Choroid plexus epithelial cell (primary cell): ENCODE results near the gene CDK5RAP2.

ENCODE experiments used
- DNase-seq: peaks from one replicate; pipeline ENCODE4 v3.0.0-alpha.2; 2010; ENCODE audit warnings: low read depth
- H3K4me3 ChIP-seq: 2 replicates; pipeline ENCODE4 v1.5.1; 2011; ENCODE audit warnings: low read depth, mild to moderate bottlenecking, control low read depth, low read length, moderate library complexity
- CTCF ChIP-seq: conservative IDR thresholded peaks from 2 replicates; pipeline ENCODE4 v1.5.1; 2011; ENCODE audit warnings: low read depth, mild to moderate bottlenecking, control low read depth, inconsistent platforms, low read length, moderate library complexity

Gene CDK5RAP2

DNA sequence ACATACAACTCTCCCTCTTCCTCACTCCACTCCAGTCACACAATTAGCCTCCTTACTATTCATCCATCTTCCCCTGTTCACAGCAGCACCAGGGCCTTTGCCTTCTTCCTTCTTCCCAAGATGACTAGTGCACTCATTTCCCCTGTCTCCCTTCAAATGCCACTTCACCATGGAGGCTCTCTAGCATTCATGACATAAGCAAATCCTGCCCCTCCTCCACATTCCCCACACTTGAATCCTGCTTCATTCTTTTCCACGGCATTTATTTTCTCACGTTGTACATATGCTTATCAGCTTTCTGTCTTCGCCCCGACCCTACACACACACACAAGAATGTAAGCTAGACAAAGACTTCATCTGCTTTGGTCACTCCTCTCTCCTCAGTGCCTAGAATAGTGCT lies 133.3 kb downstream of the CDK5RAP2 start:
- no peak overlapping the region for H3K4me3 ChIP-seq
- peak; percentile 33 for DNase-seq
- no peak for TF ChIP-seq CTCF

DNA sequence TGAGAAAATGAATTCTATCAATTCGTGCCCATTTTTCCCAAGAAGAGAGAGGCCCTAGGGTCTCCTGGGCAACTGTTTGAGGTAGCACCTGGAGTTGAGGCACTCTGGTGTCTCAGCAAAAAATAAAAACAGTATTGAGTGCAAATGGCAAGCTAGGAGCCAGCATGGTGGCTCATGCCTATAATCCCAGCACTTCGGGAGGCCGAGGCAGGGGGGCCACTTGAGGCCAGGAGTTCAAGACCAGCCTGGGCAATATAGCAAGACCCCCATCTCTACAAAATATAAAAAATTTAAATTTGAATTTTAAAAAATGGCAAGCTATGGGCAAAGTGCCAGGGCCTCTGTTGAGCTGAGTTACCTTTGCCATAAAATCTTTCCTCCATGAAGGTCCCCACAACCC lies 136.0 kb downstream of the CDK5RAP2 start:
- H3K4me3 ChIP-seq: no peak overlapping the region
- no peak for TF ChIP-seq CTCF
- no peak for DNase-seq

GRCh38 chr9:120443489-120443888 lies 136.5 kb downstream of the CDK5RAP2 start:
- peak; percentile 97 for DNase-seq
- H3K4me3 ChIP-seq: no peak overlapping the region
- TF ChIP-seq CTCF: no peak

GRCh38 chr9:120442308-120442995 lies 137.5 kb downstream of the CDK5RAP2 start:
- no peak overlapping the region for H3K4me3 ChIP-seq
- no peak for TF ChIP-seq CTCF
- no peak for DNase-seq

GRCh38 chr9:120441426-120442307 lies 138.3 kb downstream of the CDK5RAP2 start:
- no peak for TF ChIP-seq CTCF
- DNase-seq: peak; percentile 95

GRCh38 chr9:120440791-120441190 lies 139.2 kb downstream of the CDK5RAP2 start:
- no peak for DNase-seq
- H3K4me3 ChIP-seq: no peak overlapping the region
- TF ChIP-seq CTCF: no peak

More at GRCh38 chr9:120441426-120442307, 138.3 kb downstream of the CDK5RAP2 start:
- H3K4me3 ChIP-seq: no peak overlapping the region
